HS-27A (cell line): ENCODE measurements around the gene GABBR1.
"Not testable (repeated sequence)": the region's sequence is repeated elsewhere in the genome, so short reads cannot be mapped to it uniquely, and the experiment has no call there.

ENCODE experiments used
- DNase-seq: peaks from one replicate; pipeline ENCODE4 v3.0.0-alpha.2; 2012; ENCODE audit warnings: low read depth, missing footprints

Gene GABBR1

GRCh38 chr6:29632789-29633533 is at the start of gene GABBR1:
TSS of gene GABBR1 (minus strand) at chr6:29633183. CDS start at chr6:29632385, 798 bp downstream.
- no peak for DNase-seq

- DNase-seq: no peak
Measured at GRCh38 chr6:29681811-29682210, 48.8 kb upstream of the GABBR1 start.

DNA sequence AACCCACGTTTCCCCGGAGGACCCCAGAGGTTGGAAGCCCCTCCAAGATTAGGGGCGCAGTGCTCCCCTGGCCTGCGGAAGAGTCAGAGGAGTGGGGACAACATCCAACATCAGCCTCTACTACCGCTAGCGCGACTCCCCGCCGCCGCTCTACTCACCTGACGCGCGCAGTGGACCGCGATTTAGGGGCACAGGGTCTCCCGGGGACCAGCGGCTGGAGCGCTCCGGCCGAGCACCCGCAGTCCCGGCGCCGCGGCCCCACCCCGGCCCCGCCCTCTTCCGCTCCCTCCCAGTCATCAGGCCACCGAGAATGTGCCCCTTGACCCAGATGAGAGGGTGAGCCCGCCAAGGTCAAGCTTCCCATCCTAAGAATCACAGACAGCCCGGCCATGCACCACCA is 47.9 kb upstream of the GABBR1 start, which contains the start of gene ZFP57:
Gene ZFP57, minus strand, starts transcription at position 249 of the 400 bp plus-strand sequence. CDS start 4,149 bp downstream, outside the sequence.
- no peak for DNase-seq

DNA sequence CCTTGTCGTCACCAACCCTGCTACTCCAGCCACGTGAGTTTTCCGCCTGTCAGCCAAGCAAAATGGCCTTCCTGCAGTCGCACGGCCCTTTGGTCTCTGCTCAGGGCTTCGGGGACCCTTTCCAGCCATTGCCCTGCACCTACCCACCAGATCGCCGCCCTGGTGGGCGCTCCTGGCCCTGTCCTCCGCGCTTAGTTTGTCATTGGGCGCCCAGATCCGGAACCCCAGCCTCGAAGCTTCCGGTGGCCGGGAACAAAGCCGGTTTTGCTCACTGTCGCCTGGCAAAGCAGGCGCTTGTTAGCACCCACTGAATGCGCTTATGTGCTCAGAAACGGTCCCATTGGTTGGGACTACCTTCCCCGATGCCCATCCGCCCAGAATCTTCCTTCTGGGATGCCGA is 47.4 kb upstream of the GABBR1 start:
- no peak for DNase-seq

DNA sequence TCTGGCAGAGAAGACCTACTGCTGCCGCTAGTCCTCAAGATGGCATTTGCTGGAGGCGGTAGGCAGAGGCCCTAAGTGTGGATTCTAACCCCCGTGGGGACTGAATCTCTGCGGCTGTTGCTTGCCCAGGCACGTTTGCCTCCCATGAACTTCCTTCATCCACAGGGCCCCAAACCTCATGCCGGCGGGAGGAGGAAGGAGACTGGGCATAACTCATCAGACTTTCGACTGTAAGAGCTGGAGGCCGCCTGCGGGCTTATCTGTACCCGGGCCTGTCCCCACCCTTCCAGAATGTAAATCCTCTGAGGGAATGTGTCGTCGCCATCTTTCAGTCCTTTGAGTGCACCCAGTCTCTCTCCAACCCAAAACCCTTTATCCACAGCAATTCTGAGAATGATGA is 47.0 kb upstream of the GABBR1 start:
- DNase-seq: no peak

DNA sequence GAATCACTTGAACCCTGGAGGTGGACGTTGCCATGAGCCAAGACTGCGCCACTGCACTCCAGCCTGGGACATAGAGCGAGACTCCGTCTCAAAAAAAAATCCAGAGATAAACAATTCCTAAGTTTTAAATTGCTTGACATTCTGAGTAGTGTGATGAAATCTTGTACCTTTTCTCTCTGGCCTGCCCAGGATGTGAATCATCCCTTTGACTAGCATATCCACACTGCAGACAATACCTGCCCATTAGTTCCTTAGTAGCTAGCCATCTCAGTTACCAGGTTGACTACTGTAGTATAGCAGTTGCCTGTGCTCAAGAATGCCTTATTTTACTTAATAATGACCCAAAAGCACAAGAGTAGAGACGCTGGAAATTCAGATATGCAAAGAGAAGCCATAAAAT is 45.1 kb upstream of the GABBR1 start:
- no peak for DNase-seq

DNA sequence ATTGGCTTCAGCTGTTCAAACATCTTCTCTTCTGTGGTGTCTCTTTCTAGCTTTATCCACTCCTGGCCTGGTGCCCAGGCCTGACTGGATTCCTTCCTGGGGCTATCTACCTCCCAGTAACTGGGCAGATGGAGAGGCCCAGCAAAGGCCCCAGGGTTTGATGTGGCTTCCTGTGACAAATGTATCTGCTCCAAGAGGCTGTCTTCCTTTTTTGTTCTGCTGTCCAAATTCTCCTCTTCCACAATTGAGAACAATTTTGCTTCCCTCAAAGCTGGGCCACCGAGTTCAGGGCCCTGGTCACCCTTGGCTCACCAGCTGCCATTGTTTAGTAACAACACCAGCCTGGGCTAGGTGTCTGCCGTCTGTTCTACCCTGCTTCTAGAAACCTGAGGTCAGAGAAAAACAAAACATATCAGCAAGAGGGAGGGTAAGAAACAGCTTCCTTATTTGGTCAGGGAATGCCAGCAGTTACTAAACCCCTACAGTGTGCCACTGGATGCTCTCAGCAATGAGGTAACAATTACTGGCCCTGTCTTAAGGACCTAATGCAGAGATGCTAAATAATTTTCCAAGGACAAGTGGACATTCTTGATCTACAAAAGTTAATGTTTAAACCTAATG is 44.1 kb upstream of the GABBR1 start:
- no peak for DNase-seq

GRCh38 chr6:29675561-29675960 is 42.6 kb upstream of the GABBR1 start:
- no peak for DNase-seq

DNA sequence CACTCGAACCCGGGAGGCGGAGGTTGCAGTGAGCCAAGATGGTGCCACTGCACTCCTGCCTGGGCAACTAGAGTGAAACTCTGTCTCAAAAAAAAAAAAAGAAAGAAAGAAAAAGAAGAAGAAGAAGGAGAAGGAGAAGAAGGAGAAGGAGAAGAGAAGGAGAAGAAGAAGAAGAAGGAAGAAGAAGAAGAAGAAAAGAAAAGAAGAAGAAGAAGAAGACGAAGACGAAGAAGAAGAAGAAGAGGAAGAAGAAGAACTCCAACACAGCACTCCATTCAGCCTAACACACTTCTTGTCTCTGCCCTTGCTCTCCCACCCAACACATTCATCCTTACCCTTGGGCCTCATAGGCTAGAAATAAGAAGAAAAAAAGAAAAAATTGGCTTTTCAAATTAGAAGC is 41.0 kb upstream of the GABBR1 start:
- no peak for DNase-seq

DNA sequence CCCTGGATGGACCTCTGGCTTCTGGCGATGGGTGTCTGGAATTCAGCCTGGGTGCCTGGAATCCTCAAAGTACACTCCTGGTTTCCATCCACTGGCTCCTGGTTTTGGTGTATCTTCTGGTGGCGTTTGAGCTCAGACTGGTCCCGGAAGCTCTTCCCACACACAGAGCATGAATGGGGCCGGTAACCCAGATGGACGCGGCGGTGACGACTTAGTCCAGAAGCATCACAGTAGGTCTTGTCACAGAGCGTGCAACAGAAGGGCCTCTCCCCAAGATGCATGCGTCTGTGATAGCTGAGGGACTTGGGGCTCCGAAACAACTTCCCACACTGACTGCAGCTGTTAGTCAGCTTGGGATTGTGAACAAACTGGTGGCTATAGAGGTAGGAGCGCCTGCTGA is 40.2 kb upstream of the GABBR1 start:
- no peak for DNase-seq

DNA sequence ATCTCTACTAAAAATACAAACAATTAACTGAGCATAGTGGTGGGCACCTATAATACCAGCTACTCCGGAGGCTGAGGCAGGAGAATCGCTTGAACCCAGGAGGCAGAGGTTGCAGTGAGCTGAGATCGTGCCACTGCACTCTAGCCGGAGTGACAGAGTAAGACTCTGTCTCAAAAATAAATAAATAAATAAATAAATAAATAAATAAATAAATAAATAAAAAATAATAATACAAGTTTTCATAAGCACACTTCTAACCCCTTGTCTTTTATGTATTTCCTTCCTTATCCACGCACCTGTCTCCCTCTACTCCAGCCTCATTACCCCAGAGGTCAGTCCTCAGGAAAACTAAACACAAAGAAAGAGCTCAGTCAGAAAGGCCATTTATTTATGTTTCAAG is 39.1 kb upstream of the GABBR1 start:
- DNase-seq: not testable (repeated sequence)

- no peak for DNase-seq
Measured at GRCh38 chr6:29671026-29671425, 38.0 kb upstream of the GABBR1 start.

DNA sequence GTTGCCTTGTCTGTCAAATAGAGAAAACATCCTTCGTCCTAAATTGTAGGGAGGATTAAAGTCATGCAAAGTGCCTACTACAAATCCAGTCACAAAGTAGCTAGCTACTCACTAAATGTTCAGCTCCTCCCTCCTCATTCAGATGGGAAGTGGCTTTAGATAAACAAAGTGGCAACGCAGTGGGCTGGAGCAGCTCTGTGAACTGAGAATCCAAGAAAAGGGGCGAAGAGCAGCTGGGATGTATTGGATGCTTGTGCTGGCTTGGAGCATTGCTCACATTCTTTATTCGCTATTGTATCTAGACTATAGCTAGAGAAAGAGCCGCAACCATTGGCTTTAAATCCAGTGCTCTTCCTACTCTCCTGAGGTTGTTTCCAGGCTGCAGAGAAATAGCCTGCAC is 34.2 kb upstream of the GABBR1 start:
- no peak for DNase-seq

- no peak for DNase-seq
Measured at GRCh38 chr6:29666826-29667130, 33.8 kb upstream of the GABBR1 start.

- DNase-seq: no peak
Measured at GRCh38 chr6:29665942-29666825, 33.2 kb upstream of the GABBR1 start.

DNA sequence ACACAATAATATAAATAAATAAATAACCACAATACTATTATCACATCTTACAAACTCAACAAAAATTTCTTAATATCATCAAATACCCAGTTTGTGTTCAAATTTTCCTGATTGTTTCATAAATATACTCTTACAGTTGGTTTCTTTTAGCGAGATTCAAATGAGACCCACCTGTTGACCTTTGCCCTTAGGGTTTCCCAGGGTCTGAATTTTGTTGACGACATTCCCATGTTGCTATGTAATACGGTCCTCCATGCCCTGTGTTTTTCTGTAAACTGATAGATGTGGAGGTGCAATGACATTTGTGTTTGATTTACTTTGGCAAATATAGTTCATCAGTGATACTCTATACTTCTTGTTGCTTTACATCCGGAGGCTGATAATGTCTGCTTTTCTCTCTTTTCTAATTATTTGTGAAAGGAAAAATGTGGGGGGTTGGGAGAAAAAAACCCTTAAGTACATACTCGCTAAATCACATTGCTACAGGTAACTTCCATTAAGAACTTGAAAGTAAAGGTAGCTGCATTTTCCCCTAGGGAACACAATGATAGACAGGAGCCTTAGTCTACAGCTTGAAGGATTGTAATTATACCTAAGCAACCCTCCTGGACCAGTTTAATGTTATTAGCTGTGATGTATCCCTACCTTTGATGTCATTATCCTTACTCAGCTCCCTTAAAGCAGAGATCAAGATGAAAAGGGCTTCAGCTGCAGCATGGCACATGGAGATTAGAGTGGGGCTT is 30.5 kb upstream of the GABBR1 start:
- no peak for DNase-seq

- DNase-seq: not testable (repeated sequence)
Measured at GRCh38 chr6:29661502-29662141, 28.6 kb upstream of the GABBR1 start.

DNA sequence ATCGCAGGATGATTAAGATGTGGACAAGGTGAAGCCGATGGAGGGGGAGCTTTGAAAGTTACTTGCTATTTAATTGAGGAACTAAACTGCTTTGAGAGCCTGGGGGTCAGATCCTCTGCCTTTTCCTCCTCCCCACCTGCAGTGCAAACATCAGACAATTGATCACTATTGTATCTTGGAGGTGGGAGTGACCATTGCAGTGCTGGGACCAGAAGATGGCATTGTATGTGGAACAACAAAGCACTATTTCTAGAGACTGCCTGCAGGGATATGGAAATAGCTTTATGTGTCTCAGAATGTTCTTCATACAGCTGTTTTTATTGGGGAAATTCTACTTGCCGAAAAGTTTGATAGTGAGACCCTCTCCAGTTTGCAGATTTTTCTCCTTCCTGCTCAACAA is 28.1 kb upstream of the GABBR1 start:
- DNase-seq: no peak

DNA sequence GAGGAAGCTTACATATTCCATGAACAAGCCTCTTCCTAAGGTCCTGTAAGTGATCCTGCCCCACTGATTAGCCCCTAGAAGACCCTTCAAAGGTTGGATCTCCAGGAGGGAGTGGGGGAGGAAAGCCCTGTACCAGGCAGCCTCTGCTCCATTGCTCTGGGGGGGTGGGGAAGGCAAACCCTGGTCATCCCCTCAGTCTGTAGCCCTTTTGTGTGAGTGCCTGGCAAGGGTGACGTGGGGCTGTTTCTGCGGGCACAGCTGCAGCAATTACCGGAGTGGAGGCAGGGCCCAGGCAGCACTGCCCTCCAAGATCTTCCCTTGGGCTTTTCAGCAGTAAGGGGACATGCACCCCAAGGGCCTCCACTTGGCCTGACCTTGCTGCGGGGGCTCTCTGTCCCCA is 23.8 kb upstream of the GABBR1 start, which contains the start of gene MOG:
Gene MOG, plus strand, starts transcription at position 295 of the 400 bp plus-strand sequence. CDS start 118 bp downstream, outside the sequence.
- DNase-seq: no peak

GRCh38 chr6:29656157-29656556 is 23.2 kb upstream of the GABBR1 start:
- no peak for DNase-seq

GRCh38 chr6:29655658-29656057 is 22.7 kb upstream of the GABBR1 start:
- DNase-seq: no peak
